Lower lobe of right lung (tissue), 2 donors: ENCODE results near the gene FPR2. TPM values are rescaled to one million over a fixed set of nuclear protein-coding genes. Genes with fewer than 3 reads are reported as not detected.

Experiments used
- ATAC-seq, 2 donors: fragments of 200-7000 bp; cut with Tn5 transposase; one replicate each; pipeline ENCODE4 v1.9.1; 2020 to 2022; ENCODE audit warnings: mild to moderate bottlenecking in 2 of 2, moderate library complexity in 2 of 2
- DNase-seq: peaks from one replicate; pipeline ENCODE4 v3.0.0-alpha.2; 2020
- H3K27ac ChIP-seq: fragments of 200-600 bp; one replicate; pipeline ENCODE4 v1.8.0; 2022
- H3K27me3 ChIP-seq: fragments of 200-600 bp; one replicate; pipeline ENCODE4 v1.8.0; 2022; ENCODE audit warnings: low read depth
- H3K36me3 ChIP-seq: fragments of 200-600 bp; one replicate; pipeline ENCODE4 v1.8.0; 2022; ENCODE audit warnings: mild to moderate bottlenecking
- H3K4me1 ChIP-seq: fragments of 200-600 bp; one replicate; pipeline ENCODE4 v1.8.0; 2022
- H3K4me3 ChIP-seq: fragments of 200-600 bp; one replicate; pipeline ENCODE4 v1.8.0; 2022; ENCODE audit warnings: mild to moderate bottlenecking
- H3K9me3 ChIP-seq: fragments of 200-600 bp; one replicate; pipeline ENCODE4 v1.8.0; 2022
- CTCF ChIP-seq: fragments of 200-600 bp; IDR thresholded peaks from one replicate; pipeline ENCODE4 v1.8.0; 2022; ENCODE audit warnings: antibody characterized with exemption, mild to moderate bottlenecking
- intact Hi-C: fragments of 100-400 bp; cut with DNase I; formaldehyde crosslinking; loops from one replicate; pipeline ENCODE4 v1.11.0; 2022
- total RNA-seq: library from RNA; stranded (reverse); fragmentation: NEBNext Ultra II Directional; extraction: Animal tissue kit (Norgen Biotek cat#: 25700); gene quantifications from one replicate; pipeline ENCODE4 v1.2.1, GENCODE V29; 2021
- donor health status: DM: no; HTN: yes; CAD: no; lungs with severe emphysema.

The FPR2 gene
- total RNA-seq, 1 donor from 2014 or later = 29.4 TPM

GRCh38 chr19:51807111-51807701 lies 46.2 kb downstream of the FPR2 start:
- H3K36me3 ChIP-seq = no peaks in the 10 kb centered on the region
- no peak overlapping the region for H3K4me3 ChIP-seq
- H3K4me1 ChIP-seq = peaks cover 45% of the 10 kb centered on the region
- H3K9me3 ChIP-seq = no peaks in the 10 kb centered on the region
- intact Hi-C loops = no loop called here
- TF ChIP-seq CTCF = no peak
- ATAC-seq = peak; percentile 17 to 42
- no peaks in the 10 kb centered on the region for H3K27me3 ChIP-seq
- no peak overlapping the region for H3K27ac ChIP-seq
- DNase-seq = peak; percentile 62

- Histone ChIP-seq H3K27me3 (no peaks in the 10 kb centered on the region), H3K4me3 (no peak overlapping the region), H3K36me3 (no peaks in the 10 kb centered on the region), H3K9me3 (no peaks in the 10 kb centered on the region), H3K4me1 (peaks cover 43% of the 10 kb centered on the region), H3K27ac (no peak overlapping the region)
- TF ChIP-seq CTCF = no peak
- no peak for DNase-seq
- intact Hi-C loops = no loop called here
- no peak for ATAC-seq
These were observed 46.9 kb downstream of the FPR2 start for GRCh38 chr19:51807925-51808324.

GRCh38 chr19:51808333-51808986 lies 47.5 kb downstream of the FPR2 start:
- Histone ChIP-seq H3K4me1 (peaks cover 43% of the 10 kb centered on the region), H3K27ac (no peak overlapping the region), H3K9me3 (no peaks in the 10 kb centered on the region), H3K27me3 (no peaks in the 10 kb centered on the region), H3K36me3 (no peaks in the 10 kb centered on the region), H3K4me3 (no peak overlapping the region)
- ATAC-seq (no peak), DNase-seq (no peak)
- intact Hi-C loops = no loop called here
- TF ChIP-seq CTCF = no peak

GRCh38 chr19:51809787-51810186 lies 48.8 kb downstream of the FPR2 start:
- Histone ChIP-seq H3K9me3 (no peaks in the 10 kb centered on the region), H3K36me3 (no peaks in the 10 kb centered on the region), H3K4me1 (peaks cover 43% of the 10 kb centered on the region), H3K4me3 (no peak overlapping the region), H3K27ac (peak overlapping the region; percentile 18), H3K27me3 (no peaks in the 10 kb centered on the region)
- intact Hi-C loops = no loop called here
- TF ChIP-seq CTCF = no peak
- DNase-seq (no peak), ATAC-seq (no peak)

GRCh38 chr19:51810223-51810622 lies 49.2 kb downstream of the FPR2 start:
- DNase-seq (no peak), ATAC-seq (peak in 1 of 2 donors; percentile 41)
- Histone ChIP-seq H3K9me3 (no peaks in the 10 kb centered on the region), H3K27ac (peak overlapping the region; percentile 4), H3K4me1 (peaks cover 43% of the 10 kb centered on the region), H3K4me3 (no peak overlapping the region), H3K27me3 (no peaks in the 10 kb centered on the region), H3K36me3 (no peaks in the 10 kb centered on the region)
- peak; percentile 19 for TF ChIP-seq CTCF
- intact Hi-C loops = no loop called here
